ENCODE measurements around the gene LYSMD2. TPM values are rescaled to one million over a fixed set of nuclear protein-coding genes. Genes with fewer than 3 reads are reported as not detected.

The LYSMD2 gene
- total and polyA plus RNA-seq, 7 donors: 4.3 to 16.8 (median 7.2) TPM

- no peaks in the 10 kb centered on the region for H3K4me1 ChIP-seq
- TF ChIP-seq CTCF (IDR thresholded peaks at IDR 0.05): no peak
- no peaks in the 10 kb centered on the region for H3K9me3 ChIP-seq
- H3K27me3 ChIP-seq (ENCODE audit: insufficient read depth in 3 of 3, low read length in 2 of 3): no peaks in the 10 kb centered on the region
- ATAC-seq: no peak
- H3K27ac ChIP-seq: no peak overlapping the region
- WGBS, 3 donors: 48 to 80% (median 71%) methylated on average over 3 of the region's 3 CpGs
- no peak overlapping the region for H3K4me3 ChIP-seq
- no peaks in the 10 kb centered on the region for H3K36me3 ChIP-seq (ENCODE audit: insufficient read depth in 1 of 2, low read depth in 1 of 2)
- intact Hi-C loops (cut with DNase I): no loop called here
- no peak for DNase-seq
These were observed 23.4 kb upstream of the LYSMD2 start for GRCh38 chr15:51760805-51761204.

GRCh38 chr15:51759557-51760070 is 22.2 kb upstream of the LYSMD2 start:
- Histone ChIP-seq H3K27me3 (ENCODE audit: insufficient read depth in 3 of 3, low read length in 2 of 3) (no peaks in the 10 kb centered on the region), H3K27ac (no peak overlapping the region), H3K36me3 (ENCODE audit: insufficient read depth in 1 of 2, low read depth in 1 of 2) (no peaks in the 10 kb centered on the region), H3K4me3 (no peak overlapping the region), H3K9me3 (no peaks in the 10 kb centered on the region), H3K4me1 (no peaks in the 10 kb centered on the region)
- ATAC-seq (peak in 1 of 4 donors; percentile 60), DNase-seq (no peak)
- 35 to 51% (median 46%) methylated on average over 3 of the region's 3 CpGs for WGBS, 3 donors
- intact Hi-C loops (cut with DNase I): no loop called here
- no peak for TF ChIP-seq CTCF (IDR thresholded peaks at IDR 0.05)

GRCh38 chr15:51758645-51759044 is 21.2 kb upstream of the LYSMD2 start:
- WGBS, 3 donors: 40 to 68% (median 46%) methylated on average over 1 of the region's 1 CpG
- H3K27ac ChIP-seq: no peak overlapping the region

GRCh38 chr15:51757450-51757849 is 20.0 kb upstream of the LYSMD2 start:
- intact Hi-C loops (cut with DNase I): no loop called here
- peaks cover 3% of the 10 kb centered on the region for H3K4me1 ChIP-seq

More at GRCh38 chr15:51758645-51759044, 21.2 kb upstream of the LYSMD2 start:
- Histone ChIP-seq H3K9me3 (no peaks in the 10 kb centered on the region), H3K36me3 (ENCODE audit: insufficient read depth in 1 of 2, low read depth in 1 of 2) (no peaks in the 10 kb centered on the region), H3K4me1 (no peaks in the 10 kb centered on the region), H3K27me3 (ENCODE audit: insufficient read depth in 3 of 3, low read length in 2 of 3) (no peaks in the 10 kb centered on the region), H3K4me3 (no peak overlapping the region)
- ATAC-seq (peak in 2 of 4 donors; percentile 24 to 52), DNase-seq (peak; percentile 37 to 59)
- no peak for TF ChIP-seq CTCF (IDR thresholded peaks at IDR 0.05)
- intact Hi-C loops (cut with DNase I): no loop called here

More at GRCh38 chr15:51757450-51757849, 20.0 kb upstream of the LYSMD2 start:
- no peak for TF ChIP-seq CTCF (IDR thresholded peaks at IDR 0.05)
- DNase-seq: no peak
- ATAC-seq: no peak
- Histone ChIP-seq H3K27me3 (ENCODE audit: insufficient read depth in 3 of 3, low read length in 2 of 3) (no peaks in the 10 kb centered on the region), H3K36me3 (ENCODE audit: insufficient read depth in 1 of 2, low read depth in 1 of 2) (no peaks in the 10 kb centered on the region), H3K27ac (no peak overlapping the region), H3K4me3 (no peak overlapping the region), H3K9me3 (no peaks in the 10 kb centered on the region)
- WGBS, 3 donors: 78 to 82% (median 80%) methylated on average over 2 of the region's 2 CpGs
